IMR-90 (cell line): Measurements from ENCODE around the gene POLRMT. TPM values are rescaled to one million over a fixed set of nuclear protein-coding genes. Genes with fewer than 3 reads are reported as not detected.

Experiments used
- ATAC-seq: fragments of 200-7000 bp; cut with Tn5 transposase; 2 replicates; pipeline ENCODE4 v1.9.1; 2020; ENCODE audit warnings: low read depth, mild to moderate bottlenecking, moderate library complexity
- BruUV-seq: library from RNA; stranded (reverse); fragments of 400-500 nt; replicated peaks from 2 replicates; lab custom pipeline; 2021; lab: Mats Ljungman, UMichigan
- CTCF ChIA-PET: fragments of 300-600 bp; formaldehyde crosslinking; extraction: SDS; loops from one replicate; lab custom pipeline; 2021; ENCODE audit warnings: antibody characterized with exemption; lab: Yijun Ruan, JAX
- POLR2A ChIA-PET: fragments of 300-600 bp; sonication (Branson Sonifier 250); formaldehyde crosslinking; loops from one replicate; lab custom pipeline; 2022; ENCODE audit warnings: antibody characterized with exemption; ENCODE audit not compliant: unreplicated experiment; lab: Charles Lee
- DNase-seq: peaks from one replicate; pipeline ENCODE4 v3.0.0; 2013
- H2AFZ ChIP-seq: replicated peaks from 2 replicates; pipeline ENCODE3; 2013; ENCODE audit warnings: low read length, mild to moderate bottlenecking; ENCODE audit not compliant: poor library complexity
- H2AK5ac ChIP-seq: 2 replicates; pipeline ENCODE4 v1.6.1; 2013; ENCODE audit warnings: low read depth, low read length, inconsistent platforms
- H2AK9ac ChIP-seq: replicated peaks from 2 replicates; pipeline ENCODE3; 2013; ENCODE audit warnings: mild to moderate bottlenecking, low read depth, low read length, moderate library complexity; ENCODE audit not compliant: poor library complexity
- H2BK120ac ChIP-seq: 2 replicates; pipeline ENCODE4 v1.6.1; 2013; ENCODE audit warnings: low read depth, low read length, inconsistent platforms
- H2BK15ac ChIP-seq: 3 replicates; pipeline ENCODE4 v1.6.1; 2013; ENCODE audit warnings: low read depth, low read length, inconsistent platforms
- H2BK20ac ChIP-seq: 2 replicates; pipeline ENCODE4 v1.6.1; 2013; ENCODE audit warnings: low read depth, mild to moderate bottlenecking, inconsistent platforms, low read length, moderate library complexity
- H2BK5ac ChIP-seq: 2 replicates; pipeline ENCODE4 v1.6.1; 2013; ENCODE audit warnings: mild to moderate bottlenecking, low read depth, low read length, inconsistent platforms; ENCODE audit not compliant: poor library complexity, severe bottlenecking
- H3K14ac ChIP-seq: replicated peaks from 2 replicates; pipeline ENCODE4 v1.6.1; 2013; ENCODE audit warnings: low read depth, low read length, inconsistent platforms
- H3K18ac ChIP-seq: 2 replicates; pipeline ENCODE4 v1.6.1; 2013; ENCODE audit warnings: low read depth, low read length, control low read depth
- H3K23ac ChIP-seq: 2 replicates; pipeline ENCODE4 v1.6.1; 2013; ENCODE audit warnings: low read depth, low read length, inconsistent platforms
- H3K27ac ChIP-seq: 2 replicates; pipeline ENCODE4 v1.5.1; 2013; ENCODE audit warnings: mild to moderate bottlenecking, control low read depth, low read length; ENCODE audit not compliant: insufficient read depth
- H3K27me3 ChIP-seq: 2 replicates; pipeline ENCODE4 v1.6.1; 2013; ENCODE audit warnings: low read length; ENCODE audit not compliant: control insufficient read depth, insufficient read depth
- H3K36me3 ChIP-seq: 2 replicates; pipeline ENCODE4 v1.6.1; 2013; ENCODE audit warnings: low read length, mixed read lengths; ENCODE audit not compliant: control insufficient read depth, insufficient read depth
- H3K4ac ChIP-seq: 2 replicates; pipeline ENCODE4 v1.6.1; 2013; ENCODE audit warnings: low read depth, low read length, inconsistent platforms
- H3K4me1 ChIP-seq: 2 replicates; pipeline ENCODE4 v1.6.1; 2013; ENCODE audit warnings: low read length, mixed read lengths; ENCODE audit not compliant: control insufficient read depth, insufficient read depth
- H3K4me2 ChIP-seq: 2 replicates; pipeline ENCODE4 v1.6.1; 2013; ENCODE audit warnings: low read depth, mild to moderate bottlenecking, control low read depth, low read length, moderate library complexity
- H3K4me3 ChIP-seq: 2 replicates; pipeline ENCODE4 v1.5.1; 2013; ENCODE audit warnings: low read depth, mild to moderate bottlenecking, control low read depth, low read length, moderate library complexity; ENCODE audit not compliant: insufficient read depth
- H3K56ac ChIP-seq: 2 replicates; pipeline ENCODE4 v1.6.1; 2013; ENCODE audit warnings: low read length, inconsistent platforms; ENCODE audit not compliant: insufficient read depth; ENCODE audit errors: extremely low read depth
- H3K79me1 ChIP-seq, 2 experiments: 2 replicates each; pipeline ENCODE4 v1.6.1; 2013; ENCODE audit warnings: low read length in 2 of 2, inconsistent platforms in 1 of 2, low read depth in 1 of 2
- H3K9ac ChIP-seq: 2 replicates; pipeline ENCODE4 v1.6.1; 2013; ENCODE audit warnings: low read depth, low read length, control low read depth
- H3K9me1 ChIP-seq: 2 replicates; pipeline ENCODE4 v1.6.1; 2013; ENCODE audit warnings: low read length, inconsistent platforms; ENCODE audit not compliant: insufficient read depth
- H3K9me3 ChIP-seq: 2 replicates; pipeline ENCODE4 v1.6.1; 2013; ENCODE audit warnings: low read length; ENCODE audit not compliant: control insufficient read depth, insufficient read depth
- H4K20me1 ChIP-seq: 2 replicates; pipeline ENCODE4 v1.6.1; 2013; ENCODE audit warnings: low read length, inconsistent platforms; ENCODE audit not compliant: insufficient read depth
- H4K5ac ChIP-seq: 2 replicates; pipeline ENCODE4 v1.6.1; 2013; ENCODE audit warnings: mild to moderate bottlenecking, low read depth, low read length, control low read depth
- H4K8ac ChIP-seq, 2 experiments: 2 replicates each; pipeline ENCODE4 v1.6.1; 2013; ENCODE audit warnings: low read depth in 2 of 2, low read length in 2 of 2, control low read depth in 1 of 2, inconsistent platforms in 1 of 2
- H4K91ac ChIP-seq: 2 replicates; pipeline ENCODE4 v1.6.1; 2013; ENCODE audit warnings: low read depth, low read length, inconsistent platforms; ENCODE audit not compliant: insufficient read depth
- CEBPB ChIP-seq: IDR thresholded peaks from 2 replicates; pipeline ENCODE4 v1.6.1; 2012; ENCODE audit warnings: low read depth, low read length, improper control_type of control experiment
- MAFK ChIP-seq: IDR thresholded peaks from 2 replicates; pipeline ENCODE4 v1.6.1; 2012; ENCODE audit warnings: low read depth, low read length, improper control_type of control experiment
- POLR2A ChIP-seq: IDR thresholded peaks from 2 replicates; pipeline ENCODE4 v1.6.1; 2012; ENCODE audit warnings: mild to moderate bottlenecking, low read depth, low read length
- WGBS, 2 experiments: methylation state at CpG; one replicate each; pipeline versions ENCODE4 v1.1.5 to v1.1.7; 2013; ENCODE audit warnings: missing lambda C conversion rate in 2 of 2; ENCODE audit not compliant: insufficient read length in 1 of 2; ENCODE audit errors: extremely low coverage in 2 of 2; 5-methylcytosine and 5-hydroxymethylcytosine counted together
- dilution Hi-C: fragments of 300-500 bp; cut with HindIII; formaldehyde crosslinking; loops from one replicate; pipeline ENCODE4 v1.14.3; 2018; ENCODE audit warnings: low sequenced_read_pairs; ENCODE audit not compliant: unreplicated experiment
- in situ Hi-C: fragments of 300-500 bp; cut with MboI; formaldehyde crosslinking; loops from 3 replicates; pipeline ENCODE4 v1.14.3; 2019; ENCODE audit warnings: low sequenced_read_pairs, inconsistent platforms, mixed read lengths
- intact Hi-C: fragments of 100-400 bp; cut with micrococcal nuclease; formaldehyde crosslinking; loops from 2 replicates; pipeline ENCODE4 v1.10.0; 2022
- polyA plus RNA-seq, 3 experiments: library from polyadenylated mRNA; depleted of rRNA; stranded (reverse); fragments of >200 nt; gene quantifications; 2 replicates each; pipeline ENCODE4 v1.2.3, GENCODE V29; 2012; ENCODE audit warnings: low replicate concordance in 1 of 3
- total RNA-seq: library from RNA; depleted of rRNA; stranded (reverse); fragments of >200 nt; gene quantifications from 2 replicates; pipeline ENCODE4 v1.2.3, GENCODE V29; 2012
- TF ChIP-seq, protein P1 (sequence below): fragments of 150-350 bp; IDR thresholded peaks from 2 replicates; pipeline ENCODE4 v1.6.1; 2017; ENCODE audit warnings: mild to moderate bottlenecking, antibody characterized with exemption, low read length, low read depth

The POLRMT gene
- total and polyA plus RNA-seq, 2 of the 4 experiments (the other 2 are of a cell fraction), result 9.9 to 29.6 TPM

DNA sequence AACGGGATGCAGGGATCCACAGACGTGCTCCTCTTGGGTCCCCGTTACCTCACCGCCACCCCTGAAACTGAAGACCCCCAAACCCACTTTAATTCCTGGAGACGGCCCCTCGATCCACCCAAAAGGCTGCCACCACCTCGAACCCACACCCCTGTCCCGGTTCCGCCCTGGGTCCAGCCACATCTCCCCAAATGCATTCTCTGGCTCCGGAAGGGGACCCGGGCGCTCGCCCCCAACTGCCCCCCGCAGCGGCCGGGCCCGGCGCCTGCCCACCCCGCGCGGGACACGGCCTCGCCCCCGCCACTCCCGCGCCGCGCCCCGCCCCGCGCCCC, 42.6 kb upstream of the POLRMT start:
- Histone ChIP-seq H3K9ac (peak overlapping the region; percentile 18; the same call in 1 of the 2 replicates), H3K14ac (peak overlapping the region; percentile 44), H4K20me1 (peaks cover 12% of the 10 kb centered on the region), H3K23ac (no peak overlapping the region), H3K4me2 (peak overlapping the region; percentile 66), H2BK5ac (no peak overlapping the region), H4K5ac (peak overlapping the region; percentile 47), H2AK5ac (peak overlapping the region; percentile 51), H2AK9ac (peak overlapping the region; percentile 96), H3K36me3 (no peaks in the 10 kb centered on the region), H2BK15ac (peak overlapping the region; percentile 31; the same call in 1 of the 3 replicates), H4K91ac (peak overlapping the region; percentile 47; the same call in 1 of the 2 replicates), H3K9me3 (no peaks in the 10 kb centered on the region), H3K27ac (no peak overlapping the region; the same call in 1 of the 2 replicates), H3K79me1 (peaks cover 13 to 37% of the 10 kb centered on the region in 2 experiments; a peak in 3 of 4 replicates), H2BK120ac (peak overlapping the region; percentile 36), H2BK20ac (peak overlapping the region; percentile 33; the same call in 1 of the 2 replicates), H3K56ac (no peak overlapping the region), H3K27me3 (no peaks in the 10 kb centered on the region), H3K18ac (no peak overlapping the region), H3K4me1 (peaks cover 22% of the 10 kb centered on the region), H2AFZ (peak overlapping the region; percentile 92), H3K4me3 (peak overlapping the region; percentile 81), H3K9me1 (peaks cover 8% of the 10 kb centered on the region; the same call in 1 of the 2 replicates), H4K8ac (peak overlapping the region; percentile 61 to 90; a peak in 3 of 4 replicates), H3K4ac (peak overlapping the region; percentile 46)
- intact Hi-C loops (no loop called here), dilution Hi-C loops (no loop called here), in situ Hi-C loops (no loop called here)
- whole genome bisulfite sequencing, 2 experiments, result 6% methylated on average over 16 of the region's 31 CpGs; no CpG with 5 or more reads in 1 of the 2 experiments
- ATAC-seq (no peak), DNase-seq (no peak)
- POLR2A ChIA-PET, result no interaction called here
- TF ChIP-seq POLR2A (no peak), CEBPB (no peak), MAFK (no peak)
- TF ChIP-seq, protein P1, sequence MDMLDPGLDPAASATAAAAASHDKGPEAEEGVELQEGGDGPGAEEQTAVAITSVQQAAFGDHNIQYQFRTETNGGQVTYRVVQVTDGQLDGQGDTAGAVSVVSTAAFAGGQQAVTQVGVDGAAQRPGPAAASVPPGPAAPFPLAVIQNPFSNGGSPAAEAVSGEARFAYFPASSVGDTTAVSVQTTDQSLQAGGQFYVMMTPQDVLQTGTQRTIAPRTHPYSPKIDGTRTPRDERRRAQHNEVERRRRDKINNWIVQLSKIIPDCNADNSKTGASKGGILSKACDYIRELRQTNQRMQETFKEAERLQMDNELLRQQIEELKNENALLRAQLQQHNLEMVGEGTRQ, result no peak
- CTCF ChIA-PET, result no interaction called here
- no TSS peak for BruUV-seq
